Transverse colon (tissue), 3 donors: Measurements from ENCODE around the gene GJD3.

ENCODE experiments used
- POLR2A ChIP-seq: fragments of 450-650 bp; IDR thresholded peaks from one replicate; pipeline ENCODE4 v1.6.1; 2016; ENCODE audit warnings: antibody characterized with exemption, mild to moderate bottlenecking, moderate library complexity
- TF ChIP-seq, protein P1 (sequence below), 5 experiments: fragments of 200-600 bp in 3 of 5; fragments of 450-650 bp in 2 of 5; sonication (generic) in 3 of 5; IDR thresholded peaks; 1 replicate in 2 of 5; 2 replicates in 3 of 5; pipeline ENCODE4 v1.5.1; 2016 to 2017; ENCODE audit warnings: antibody characterized with exemption in 5 of 5, inconsistent platforms in 3 of 5, mild to moderate bottlenecking in 2 of 5, moderate library complexity in 1 of 5

DNA sequence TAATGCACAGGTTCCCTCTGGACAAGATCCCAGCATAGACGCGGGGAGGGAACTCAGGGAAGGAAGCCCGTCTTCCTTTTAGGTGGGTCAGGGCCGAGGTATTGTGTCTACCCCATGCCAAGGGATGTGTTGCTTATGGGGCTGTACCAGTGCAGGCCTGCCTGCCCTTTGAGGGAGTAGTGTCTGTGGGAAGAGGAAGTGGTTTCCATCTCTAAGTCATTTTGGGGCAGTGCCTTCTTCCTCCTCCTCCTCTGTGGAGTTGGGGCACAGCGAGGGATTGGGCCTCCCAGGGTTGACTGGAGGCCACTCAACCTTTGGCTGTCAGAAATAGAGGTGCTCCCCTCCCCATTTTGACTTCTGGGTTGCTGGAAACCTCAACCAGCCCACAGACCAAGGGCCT is 26.5 kb downstream of the GJD3 start:
- TF ChIP-seq POLR2A, result no peak
- TF ChIP-seq, protein P1, sequence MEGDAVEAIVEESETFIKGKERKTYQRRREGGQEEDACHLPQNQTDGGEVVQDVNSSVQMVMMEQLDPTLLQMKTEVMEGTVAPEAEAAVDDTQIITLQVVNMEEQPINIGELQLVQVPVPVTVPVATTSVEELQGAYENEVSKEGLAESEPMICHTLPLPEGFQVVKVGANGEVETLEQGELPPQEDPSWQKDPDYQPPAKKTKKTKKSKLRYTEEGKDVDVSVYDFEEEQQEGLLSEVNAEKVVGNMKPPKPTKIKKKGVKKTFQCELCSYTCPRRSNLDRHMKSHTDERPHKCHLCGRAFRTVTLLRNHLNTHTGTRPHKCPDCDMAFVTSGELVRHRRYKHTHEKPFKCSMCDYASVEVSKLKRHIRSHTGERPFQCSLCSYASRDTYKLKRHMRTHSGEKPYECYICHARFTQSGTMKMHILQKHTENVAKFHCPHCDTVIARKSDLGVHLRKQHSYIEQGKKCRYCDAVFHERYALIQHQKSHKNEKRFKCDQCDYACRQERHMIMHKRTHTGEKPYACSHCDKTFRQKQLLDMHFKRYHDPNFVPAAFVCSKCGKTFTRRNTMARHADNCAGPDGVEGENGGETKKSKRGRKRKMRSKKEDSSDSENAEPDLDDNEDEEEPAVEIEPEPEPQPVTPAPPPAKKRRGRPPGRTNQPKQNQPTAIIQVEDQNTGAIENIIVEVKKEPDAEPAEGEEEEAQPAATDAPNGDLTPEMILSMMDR (IDR thresholded peaks at IDR 0.05), result no peak
